HL-60 (cell line): ENCODE results near the gene HIPK2.

Experiments
- DNase-seq, 2 experiments: peaks; one replicate each; pipeline ENCODE4 v3.0.0-alpha.2; 2010 to 2020; ENCODE audit warnings: low read depth in 1 of 2, low spot score in 1 of 2
- H3K27ac ChIP-seq: fragments of 250-450 bp; sonication (Bioruptor Pico); replicated peaks from 2 replicates; pipeline ENCODE4 v1.5.1; 2020; ENCODE audit warnings: mild to moderate bottlenecking, moderate library complexity
- H3K27me3 ChIP-seq: fragments of 250-450 bp; sonication (Bioruptor Pico); 2 replicates; pipeline ENCODE4 v1.5.1; 2021; ENCODE audit warnings: mild to moderate bottlenecking, moderate library complexity; ENCODE audit not compliant: insufficient read depth, poor library complexity, severe bottlenecking
- H3K4me3 ChIP-seq: replicated peaks from 2 replicates; pipeline ENCODE4 v1.5.1; 2011; ENCODE audit warnings: mild to moderate bottlenecking, control low read depth, low read length; ENCODE audit not compliant: insufficient read depth
- CTCF ChIP-seq: IDR thresholded peaks from one replicate; pipeline ENCODE4 v1.5.1; 2011; ENCODE audit warnings: low read length, control low read depth, inconsistent platforms; ENCODE audit not compliant: insufficient read depth
- GABPA ChIP-seq: IDR thresholded peaks from 2 replicates; pipeline ENCODE4 v1.6.1; 2012; ENCODE audit warnings: low read depth
- POLR2AphosphoS5 ChIP-seq: IDR thresholded peaks from 2 replicates; pipeline ENCODE4 v1.6.1; 2012; ENCODE audit warnings: low read depth
- REST ChIP-seq: IDR thresholded peaks from 2 replicates; pipeline ENCODE4 v1.6.1; 2012; ENCODE audit warnings: low read depth; ENCODE audit not compliant: insufficient replicate concordance
- SPI1 ChIP-seq: IDR thresholded peaks from 2 replicates; pipeline ENCODE4 v1.6.1; 2012; ENCODE audit warnings: low read depth, mild to moderate bottlenecking, borderline replicate concordance

Gene HIPK2

GRCh38 chr7:139735912-139736595, 41.7 kb downstream of the HIPK2 start:
- DNase-seq: no peak
- Histone ChIP-seq H3K27me3 (no peaks in the 10 kb centered on the region), H3K27ac (no peak overlapping the region), H3K4me3 (no peak overlapping the region)
- TF ChIP-seq REST (no peak), CTCF (no peak), SPI1 (no peak), GABPA (no peak), POLR2AphosphoS5 (no peak)

- no peak overlapping the region for H3K4me3 ChIP-seq
- H3K27me3 ChIP-seq: no peaks in the 10 kb centered on the region
- DNase-seq: no peak
- TF ChIP-seq GABPA (no peak), SPI1 (no peak), POLR2AphosphoS5 (no peak), REST (no peak), CTCF (no peak)
- no peak overlapping the region for H3K27ac ChIP-seq
Measured at GRCh38 chr7:139735466-139735865, 42.3 kb downstream of the HIPK2 start.

GRCh38 chr7:139734395-139734794, 43.4 kb downstream of the HIPK2 start:
- Histone ChIP-seq H3K4me3 (no peak overlapping the region), H3K27me3 (no peaks in the 10 kb centered on the region), H3K27ac (no peak overlapping the region)
- TF ChIP-seq CTCF (no peak), SPI1 (no peak), GABPA (no peak), REST (no peak), POLR2AphosphoS5 (no peak)
- no peak for DNase-seq
